GM21390 (cell line): ENCODE results near the gene KREMEN2.

Experiments used
- ATAC-seq: cut with Tn5 transposase; IDR thresholded peaks from one replicate; pipeline ENCODE4 v1.9.1; 2021; ENCODE audit not compliant: unreplicated experiment

Gene KREMEN2

DNA sequence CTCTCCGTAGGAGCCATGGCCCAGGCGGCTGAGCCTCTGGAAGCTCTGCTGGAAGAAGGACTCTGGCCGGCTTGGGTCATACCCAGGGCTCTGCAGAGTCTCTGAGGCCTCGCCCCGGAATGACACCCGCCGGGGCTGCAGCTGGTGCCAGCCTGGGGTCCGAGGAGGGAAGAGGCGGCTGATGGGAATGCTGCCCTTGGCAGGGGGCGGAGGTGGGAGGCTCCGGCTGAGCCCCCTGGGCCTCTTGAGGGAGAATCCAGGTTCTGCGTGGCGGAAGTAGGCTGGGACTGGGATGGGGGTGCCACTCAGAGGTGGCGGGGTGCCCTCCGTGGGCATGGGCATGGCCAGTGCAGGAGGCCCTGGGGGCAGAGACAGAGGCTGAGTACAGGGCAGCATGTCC lies 12.6 kb downstream of the KREMEN2 start:
- ATAC-seq: no peak

DNA sequence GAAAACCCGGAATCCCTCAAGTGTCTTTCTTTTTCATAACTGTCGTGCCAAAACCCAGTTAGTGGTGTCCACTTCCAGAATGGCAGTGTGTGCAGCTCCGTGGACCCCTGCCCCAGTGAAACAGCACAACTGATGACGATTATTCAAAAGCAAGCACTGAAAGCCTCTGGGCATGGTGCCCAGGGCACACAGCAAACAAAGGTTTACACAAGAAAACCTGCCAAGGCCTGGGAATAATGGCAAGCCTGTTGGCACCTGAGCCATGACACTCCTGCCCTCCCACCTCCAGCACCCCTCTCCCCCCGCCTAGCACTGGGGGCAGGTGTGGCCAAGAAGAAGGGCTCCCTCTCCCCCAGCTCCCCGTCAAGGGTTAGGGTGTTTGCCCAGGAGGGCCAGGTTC lies 13.4 kb downstream of the KREMEN2 start:
- ATAC-seq: no peak

DNA sequence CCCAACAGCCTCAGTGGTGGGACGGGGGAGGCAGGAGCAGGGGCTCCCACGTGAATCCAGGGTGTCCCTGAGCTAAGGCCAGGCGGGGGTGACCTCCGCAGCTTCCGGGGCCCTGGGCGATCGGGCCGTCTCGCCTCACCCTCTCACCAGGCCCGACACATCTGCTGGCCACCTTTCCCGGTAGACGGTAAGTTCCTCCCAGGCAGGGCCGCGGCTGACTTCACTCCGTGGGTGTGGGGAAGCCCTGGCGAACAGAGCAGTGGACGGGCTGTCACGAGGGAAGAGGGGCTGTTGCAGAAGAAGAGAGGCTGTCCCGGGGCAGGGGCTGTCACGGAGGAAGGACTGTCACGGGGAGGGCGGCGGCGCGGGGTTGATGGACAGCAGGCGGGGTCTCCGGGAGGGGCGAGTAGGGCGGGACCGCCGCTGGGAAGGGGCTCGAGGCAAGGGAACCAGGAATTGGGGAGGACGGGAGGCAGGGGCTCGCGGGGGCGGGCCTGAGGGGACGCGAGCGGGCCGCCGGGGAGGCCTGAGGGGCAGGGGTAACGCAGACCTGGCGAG lies 15.7 kb downstream of the KREMEN2 start:
- peak; percentile 7 for ATAC-seq

DNA sequence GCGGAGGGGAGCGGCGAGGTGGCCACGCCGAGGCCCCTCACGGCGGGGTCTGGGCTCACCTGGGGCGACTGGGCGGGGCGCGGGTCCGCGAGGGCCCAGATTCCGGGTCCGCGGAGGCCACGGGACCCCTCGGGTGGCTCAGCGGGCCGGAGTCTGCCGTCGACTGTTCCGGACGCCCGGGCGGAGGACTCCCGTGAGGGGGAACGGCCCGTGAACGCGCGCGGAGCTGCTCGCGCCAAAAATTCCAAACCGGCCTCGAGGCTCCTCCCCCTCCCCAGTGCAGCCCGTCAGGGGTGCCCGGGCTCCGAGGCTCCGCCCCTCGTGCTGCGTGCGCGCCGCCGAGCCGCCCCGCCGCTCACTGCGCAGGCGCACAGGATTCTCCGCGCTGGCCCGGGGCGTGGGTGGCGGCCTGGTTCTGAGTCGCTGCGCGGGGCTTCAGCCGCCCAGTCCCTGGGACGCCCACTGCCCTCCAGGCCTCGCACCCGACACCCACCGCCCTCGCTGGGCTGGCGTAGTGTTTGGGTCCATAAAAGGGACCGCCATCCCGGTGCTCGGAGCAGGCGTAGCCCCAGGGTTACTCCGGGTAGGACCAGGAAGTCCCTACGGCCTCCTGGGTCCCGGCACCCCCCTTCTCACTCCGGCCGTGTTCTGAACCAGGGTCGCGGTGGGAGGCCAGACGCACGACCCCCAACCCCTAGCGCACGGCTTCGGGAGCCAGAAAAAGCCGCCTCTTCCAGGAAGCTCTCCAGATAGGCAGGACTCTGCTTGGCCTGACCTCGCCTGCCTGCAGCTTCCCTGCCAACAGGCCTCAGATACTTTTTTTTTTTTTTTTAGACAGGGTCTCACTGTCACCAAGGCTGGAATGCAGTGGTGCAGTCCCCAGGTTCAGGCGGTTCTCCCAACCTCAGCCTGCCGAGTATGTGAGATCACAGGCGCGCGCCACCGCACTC lies 16.4 kb downstream of the KREMEN2 start, which contains the start of gene PKMYT1:
TSS of gene PKMYT1 (minus strand) at position 220 of the 950 bp plus-strand sequence. CDS start 789 bp downstream, outside the sequence.
- ATAC-seq: peak; percentile 58

DNA sequence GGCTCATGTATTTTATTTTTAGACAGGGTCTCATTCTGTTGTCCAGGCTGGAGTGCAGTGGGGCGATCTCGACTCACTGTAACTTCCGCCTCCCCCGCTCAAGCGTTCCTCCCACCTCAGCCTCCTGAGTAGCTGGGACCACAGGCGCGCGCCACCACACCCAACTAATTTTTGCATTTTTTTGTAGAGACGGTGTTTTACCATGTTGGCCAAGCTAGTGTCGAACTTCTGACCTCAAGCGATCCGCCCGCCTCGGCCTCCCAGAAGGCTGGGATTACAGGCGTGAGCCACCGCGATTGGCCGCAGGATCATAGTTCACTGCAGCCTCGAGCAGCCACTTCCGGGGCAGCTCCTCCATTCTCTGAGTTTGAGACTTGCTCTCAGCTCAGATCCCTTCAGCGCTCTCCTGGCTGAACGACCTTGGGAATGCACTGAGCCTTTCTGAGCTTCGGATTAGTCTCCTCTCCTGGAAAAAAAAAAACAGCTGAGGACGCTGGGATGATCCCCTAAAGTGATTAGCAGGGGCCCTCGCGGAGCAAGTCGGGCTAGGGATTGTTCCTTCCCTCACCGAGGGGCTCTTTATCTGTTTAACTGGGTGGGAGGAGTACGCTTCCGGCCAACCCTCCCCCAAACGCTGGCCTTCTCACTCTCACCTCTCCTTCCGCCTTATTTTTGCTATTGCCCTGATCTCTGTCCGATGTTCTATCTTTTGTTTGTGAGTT lies 17.3 kb downstream of the KREMEN2 start:
- ATAC-seq: no peak

DNA sequence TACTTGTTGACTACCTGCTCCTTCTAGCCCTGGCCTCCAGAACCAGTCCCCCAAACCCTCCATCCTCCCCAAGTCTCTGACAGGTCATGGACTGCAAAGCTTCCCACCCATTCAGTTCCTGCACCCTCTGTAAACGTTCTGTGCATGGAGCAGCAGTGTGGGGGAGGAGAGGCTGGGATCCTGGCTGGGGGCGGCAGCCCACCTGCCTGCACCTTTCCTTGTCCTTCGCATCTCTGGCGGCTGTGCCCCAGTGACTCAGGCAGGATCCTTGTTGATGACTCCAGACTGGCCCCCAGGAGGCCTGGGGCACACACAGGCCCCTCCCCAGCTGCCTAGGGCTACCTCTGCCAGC lies 17.8 kb downstream of the KREMEN2 start:
- ATAC-seq: no peak

DNA sequence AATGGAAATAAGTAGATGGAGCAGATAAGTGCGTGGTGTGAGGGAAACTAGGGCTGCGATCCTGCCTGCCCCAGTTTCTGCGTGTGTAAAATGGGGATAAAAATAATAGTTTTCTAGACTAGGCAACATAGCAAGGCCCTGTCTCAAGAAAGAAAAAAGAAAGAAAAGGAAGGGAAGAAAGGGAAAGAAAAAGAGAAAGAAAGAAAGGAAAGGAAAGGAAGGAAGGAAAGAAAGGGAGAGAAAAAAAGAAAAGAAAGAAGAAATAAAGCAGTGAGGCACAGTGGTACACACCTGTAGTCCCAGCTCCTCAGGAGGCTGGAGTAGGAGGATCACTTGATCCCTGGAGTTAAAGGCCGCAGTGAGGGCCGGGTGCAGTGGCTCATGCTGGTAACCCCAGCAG lies 18.3 kb downstream of the KREMEN2 start:
- ATAC-seq: no peak

DNA sequence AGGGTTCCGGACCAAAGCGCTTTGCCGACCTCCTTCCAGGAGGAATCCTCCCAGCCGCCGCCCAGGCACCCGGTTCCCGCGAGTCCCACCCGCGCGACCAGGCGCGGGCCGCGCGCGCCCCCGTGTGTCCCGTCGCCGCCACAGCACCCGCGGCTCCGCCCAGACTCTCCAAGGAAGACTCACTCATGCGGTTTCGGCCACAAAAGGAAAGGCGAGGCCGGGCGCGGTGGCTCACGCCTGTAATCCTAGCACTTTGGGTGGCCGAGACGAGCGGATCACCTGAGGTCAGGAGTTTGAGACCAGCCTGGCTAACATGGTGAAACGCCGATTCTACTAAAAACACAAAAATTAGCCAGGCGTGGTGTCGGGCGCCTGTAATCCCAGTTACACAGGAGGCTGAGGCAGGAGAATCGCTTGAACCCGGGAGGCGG lies 19.6 kb downstream of the KREMEN2 start:
- ATAC-seq: no peak

DNA sequence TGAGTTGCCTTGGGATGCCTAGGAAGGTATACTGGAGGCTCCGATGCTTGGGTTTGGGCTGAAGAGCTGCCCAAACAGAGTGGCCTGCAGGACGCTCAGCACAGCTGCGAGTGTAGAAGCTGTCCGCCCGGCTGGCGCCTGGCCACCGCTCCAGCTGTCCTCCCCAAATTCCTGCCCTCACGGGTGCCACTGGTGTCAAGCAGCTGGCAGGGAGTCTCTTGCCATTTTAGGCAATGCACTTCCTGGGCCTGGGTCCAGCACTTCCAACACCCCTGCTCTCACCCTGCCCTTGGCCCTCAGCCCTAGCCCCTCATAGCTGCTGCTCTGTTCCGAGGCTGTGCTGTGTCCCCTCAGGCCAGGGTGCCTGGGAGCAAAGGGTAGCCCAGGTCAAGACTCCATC lies 21.4 kb downstream of the KREMEN2 start:
- ATAC-seq: no peak

DNA sequence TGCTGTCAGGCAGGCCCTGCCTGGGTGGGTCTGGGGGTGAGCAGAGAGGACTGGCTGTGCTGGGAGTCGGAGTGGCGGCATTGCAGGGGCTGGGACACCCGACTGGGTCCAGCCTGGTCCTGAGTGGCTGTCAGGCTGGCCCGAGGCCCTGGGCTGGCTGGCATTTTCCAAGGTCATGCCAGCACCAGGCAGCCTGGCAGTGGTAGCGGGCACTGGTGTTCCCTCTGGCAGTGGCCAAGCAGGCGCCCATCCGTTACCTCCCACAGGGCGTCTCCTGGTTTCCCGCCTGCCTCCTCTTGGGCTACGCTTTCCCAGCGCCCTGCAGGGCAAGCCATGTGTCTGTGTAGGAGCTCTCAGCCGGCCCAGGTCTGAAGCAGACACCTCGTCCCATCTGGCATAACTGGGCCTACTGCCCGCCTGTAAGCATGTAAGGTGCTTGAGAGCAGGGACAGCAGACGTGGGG lies 21.8 kb downstream of the KREMEN2 start:
- no peak for ATAC-seq

DNA sequence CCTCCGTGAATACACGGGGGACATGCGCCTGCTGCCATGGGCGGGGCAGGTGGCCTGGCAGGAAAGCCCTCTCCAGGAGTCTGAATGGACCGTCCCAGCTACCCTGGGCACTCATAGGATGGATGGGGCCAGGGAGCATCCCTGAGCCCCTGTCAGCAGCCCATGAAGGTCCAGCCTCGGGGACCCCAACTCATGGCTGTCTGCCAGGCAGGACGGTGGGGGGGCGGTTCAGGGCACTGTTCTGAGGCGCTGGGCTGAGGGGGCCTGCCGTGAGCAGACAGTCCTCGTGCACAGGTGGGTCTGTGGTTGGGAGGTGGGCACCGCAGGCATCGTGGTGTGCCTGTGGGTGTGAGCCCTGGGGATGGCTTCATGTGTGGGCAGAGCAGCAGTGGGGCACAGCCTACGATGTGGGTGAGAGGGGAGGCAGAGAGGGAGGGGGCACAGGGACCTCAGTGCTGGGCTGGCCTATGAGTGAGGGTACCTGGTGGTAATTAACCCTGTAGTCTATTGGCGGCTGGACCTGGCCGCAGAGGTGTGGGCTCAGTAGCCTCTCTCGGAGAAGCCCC lies 22.6 kb downstream of the KREMEN2 start:
- no peak for ATAC-seq

DNA sequence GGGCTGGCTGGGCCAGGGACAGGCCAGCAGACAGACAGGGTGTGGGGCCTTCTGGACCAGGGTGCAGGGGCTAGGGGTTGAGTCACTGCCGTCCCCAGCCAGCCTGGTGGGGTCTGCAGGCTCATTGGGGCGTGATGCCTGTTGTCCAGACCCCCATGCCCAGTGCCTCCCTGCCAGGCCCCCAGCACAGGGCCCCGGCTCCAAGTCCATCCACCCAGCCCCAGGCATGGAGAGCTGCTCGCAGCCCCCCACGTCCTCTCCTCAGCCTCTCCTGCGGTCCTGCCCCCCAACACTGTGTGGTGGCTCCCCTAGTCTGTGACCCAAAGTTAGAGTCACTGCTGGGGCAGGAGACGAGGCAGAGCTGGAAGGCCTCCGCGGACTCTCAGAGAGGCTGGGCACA lies 23.2 kb downstream of the KREMEN2 start:
- no peak for ATAC-seq

DNA sequence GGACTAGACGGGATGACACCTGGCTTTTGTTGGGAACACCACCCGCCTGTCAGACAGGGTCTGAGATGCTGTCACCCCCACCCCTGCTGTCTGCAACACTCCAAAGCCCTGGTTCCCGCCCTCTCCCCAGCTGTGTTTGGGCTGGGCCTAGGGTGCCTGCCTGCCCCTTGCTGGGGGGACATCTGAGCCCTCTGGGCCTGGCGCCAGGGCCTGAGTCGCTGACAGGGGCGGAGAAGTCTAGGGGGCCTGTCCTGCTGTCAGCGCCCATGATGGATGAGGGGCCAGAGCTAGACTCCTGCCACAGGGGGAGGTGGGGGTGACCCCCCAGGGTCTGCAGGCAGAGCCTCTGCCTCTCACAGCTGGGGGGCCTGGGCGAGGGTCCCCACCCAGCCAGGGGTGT lies 23.8 kb downstream of the KREMEN2 start:
- ATAC-seq: no peak

DNA sequence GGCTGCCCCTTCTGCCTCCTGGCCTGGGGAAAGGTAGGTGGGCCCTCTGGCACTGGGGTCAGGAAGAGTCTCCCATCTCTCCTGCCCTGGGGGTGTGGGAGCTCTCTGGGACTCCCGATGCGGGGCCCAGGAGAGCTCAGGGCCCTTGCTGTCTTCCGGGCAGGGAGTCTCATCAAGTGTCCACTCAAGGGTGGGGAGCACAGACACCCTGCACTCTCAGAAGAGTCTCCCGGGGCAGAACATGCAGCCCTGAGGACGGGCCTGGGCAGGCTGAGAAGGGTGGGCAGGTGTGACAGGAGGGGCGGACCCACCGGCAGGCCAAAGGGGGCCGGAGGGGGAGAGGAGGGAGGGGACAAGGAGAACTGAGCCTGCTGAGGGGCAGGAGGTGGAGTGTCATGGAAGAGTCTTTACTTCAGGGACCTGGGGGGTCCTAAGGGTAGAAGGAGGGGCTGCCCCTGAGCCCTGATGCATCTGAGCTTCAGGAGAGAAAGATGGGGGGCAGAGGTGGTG lies 24.6 kb downstream of the KREMEN2 start:
- no peak for ATAC-seq

DNA sequence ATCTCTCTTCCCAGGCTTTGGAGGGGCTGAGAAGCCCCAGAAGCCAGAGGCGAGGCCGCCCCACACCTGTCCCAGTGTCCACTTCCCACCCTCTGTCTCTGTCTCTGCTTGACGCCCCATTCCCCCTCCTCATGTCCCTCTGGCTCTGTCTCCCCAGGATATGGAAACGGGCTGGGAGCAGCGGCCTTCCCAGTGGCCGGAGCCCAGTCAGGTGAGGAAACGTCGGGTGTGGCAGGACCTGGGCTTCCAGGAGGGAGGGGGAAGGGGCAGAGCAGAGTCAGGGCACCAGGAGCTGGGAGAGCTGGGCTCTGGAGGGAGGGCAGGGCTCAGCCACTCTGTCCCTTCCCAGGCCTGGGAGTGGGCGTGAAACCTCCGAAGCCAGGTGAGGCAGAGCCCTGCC lies 26.8 kb downstream of the KREMEN2 start:
- no peak for ATAC-seq

DNA sequence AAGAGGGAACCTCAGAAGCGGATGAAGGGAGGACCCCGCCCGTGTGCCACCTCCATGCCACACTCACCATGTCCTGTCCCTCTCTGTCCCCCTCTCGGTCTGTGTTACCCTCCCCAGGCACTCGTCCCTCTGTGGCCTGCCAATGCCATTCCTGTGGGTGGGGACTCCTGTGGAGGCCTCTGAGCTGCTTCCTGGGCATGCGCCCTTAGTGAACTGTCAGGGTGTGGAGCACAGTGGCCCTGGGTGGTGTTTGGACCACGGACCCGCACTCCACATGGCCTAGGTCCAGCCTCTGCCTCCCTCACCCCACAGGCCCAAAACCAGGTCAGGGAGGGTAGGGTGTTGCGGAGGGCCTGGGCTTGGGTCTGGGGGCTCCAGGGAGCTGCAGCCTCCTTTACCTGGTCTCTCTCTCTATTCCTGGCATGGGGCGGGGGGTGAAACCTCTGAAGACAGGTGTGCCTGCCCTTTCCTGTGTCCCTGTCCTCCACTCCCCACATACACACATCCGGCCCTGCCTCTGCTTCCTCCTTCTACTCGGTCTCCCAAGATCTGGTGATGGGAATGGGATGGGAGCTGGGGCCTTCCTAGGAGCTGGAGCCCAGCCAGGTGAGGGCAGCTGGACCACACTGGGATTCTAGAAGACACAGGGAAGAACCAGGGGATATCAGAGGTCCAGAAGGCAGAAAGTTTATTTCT lies 27.6 kb downstream of the KREMEN2 start:
- ATAC-seq: no peak

DNA sequence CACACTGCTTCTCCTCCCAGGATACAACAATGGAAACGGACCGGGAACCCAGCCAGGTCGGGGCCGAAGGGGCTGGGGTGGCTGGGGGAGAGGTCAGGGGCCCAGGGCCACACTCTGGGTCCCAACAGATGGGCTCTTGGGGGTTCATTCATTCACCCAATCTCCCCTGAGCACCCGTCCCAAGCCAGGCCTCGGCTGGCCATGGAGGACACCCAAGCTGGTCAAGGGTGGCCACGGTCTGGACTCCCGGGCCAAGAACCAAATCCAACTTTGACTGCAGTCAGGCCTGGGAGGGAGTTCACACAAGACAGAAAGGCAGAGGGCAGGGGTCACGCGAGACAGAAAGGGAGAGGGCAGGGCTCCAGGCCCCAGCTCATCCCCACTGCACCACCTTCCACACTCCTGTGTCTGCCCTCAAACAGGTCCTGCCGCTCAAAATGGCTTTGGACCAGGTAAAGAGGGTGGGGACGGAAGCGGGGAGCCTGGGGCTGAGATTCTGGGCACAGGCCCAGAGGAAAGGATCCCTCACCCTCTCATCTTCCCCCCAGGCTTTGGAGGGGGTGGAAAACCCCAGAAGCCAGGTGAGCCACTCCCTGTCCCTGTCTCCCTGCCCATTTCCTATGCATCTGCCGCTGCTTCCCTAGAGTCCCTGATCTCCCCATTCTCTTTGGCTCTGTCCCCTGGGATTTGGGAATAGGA lies 28.5 kb downstream of the KREMEN2 start:
- ATAC-seq: no peak

DNA sequence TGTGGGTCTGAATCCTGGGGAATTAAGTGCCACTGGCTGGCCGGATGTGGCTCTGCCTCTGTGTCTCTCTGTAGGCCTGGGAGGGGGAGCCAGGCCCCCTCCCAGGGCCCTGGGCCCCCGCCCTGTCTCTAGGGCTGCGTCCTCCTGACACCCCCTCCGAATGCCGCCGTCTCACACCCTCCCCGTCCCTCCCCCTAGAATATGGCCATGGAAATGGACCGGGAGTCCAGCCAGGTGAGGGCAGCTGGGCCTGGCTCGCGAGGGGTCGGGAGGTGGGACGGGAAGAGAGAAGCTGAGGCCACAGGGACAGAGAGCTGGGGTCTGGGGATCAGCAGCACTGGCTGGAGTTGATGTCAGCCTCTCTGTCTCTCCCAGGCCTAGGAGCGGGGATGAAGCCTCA lies 32.2 kb downstream of the KREMEN2 start:
- ATAC-seq: no peak

DNA sequence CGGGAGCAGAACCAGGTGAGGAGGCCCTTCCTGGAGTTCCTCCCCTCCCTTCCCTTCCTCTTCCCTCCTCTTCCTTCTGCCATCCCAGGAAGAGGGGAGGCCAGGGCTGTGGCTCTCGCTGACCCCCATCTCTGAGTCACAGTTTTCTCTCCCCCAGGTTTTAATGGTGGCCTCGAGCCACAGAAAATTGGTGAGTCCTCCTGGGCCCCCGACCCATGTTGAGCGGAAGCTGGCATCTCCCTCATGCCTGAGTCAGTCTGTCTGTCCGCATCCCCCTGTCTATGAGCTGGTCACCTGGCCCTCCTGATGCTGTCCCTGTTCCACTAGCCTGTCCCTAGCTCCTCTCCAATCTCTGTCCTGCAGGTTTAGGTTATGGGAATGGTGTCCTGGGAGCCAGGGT lies 35.9 kb downstream of the KREMEN2 start:
- no peak for ATAC-seq

DNA sequence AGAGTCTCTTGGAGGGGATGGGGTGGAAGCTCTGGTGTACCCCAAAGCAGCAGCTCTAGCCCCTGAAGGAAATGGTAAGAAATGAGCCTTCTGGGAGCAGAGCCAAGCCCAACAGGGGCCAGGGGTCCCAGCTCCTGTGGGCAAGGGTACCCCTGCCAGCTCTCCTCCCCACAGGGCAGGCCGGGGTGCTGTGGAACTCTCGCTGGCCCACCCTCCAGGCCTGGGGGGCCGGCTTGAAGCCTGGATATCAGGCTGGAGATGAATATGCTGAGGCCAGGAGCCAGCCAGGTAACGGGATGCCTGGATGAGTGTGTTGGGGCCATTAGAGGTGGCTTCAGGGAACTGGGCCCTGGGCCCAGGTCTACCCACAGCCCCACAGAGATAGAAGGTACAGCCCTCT lies 36.5 kb downstream of the KREMEN2 start:
- no peak for ATAC-seq
